Midbrain (tissue), 1 donor: ENCODE measurements around the gene SDK1.

Source experiments
- DNase-seq: peaks from one replicate; lab custom pipeline; 2025; lab: John Stamatoyannopoulos, UW

Gene SDK1

DNA sequence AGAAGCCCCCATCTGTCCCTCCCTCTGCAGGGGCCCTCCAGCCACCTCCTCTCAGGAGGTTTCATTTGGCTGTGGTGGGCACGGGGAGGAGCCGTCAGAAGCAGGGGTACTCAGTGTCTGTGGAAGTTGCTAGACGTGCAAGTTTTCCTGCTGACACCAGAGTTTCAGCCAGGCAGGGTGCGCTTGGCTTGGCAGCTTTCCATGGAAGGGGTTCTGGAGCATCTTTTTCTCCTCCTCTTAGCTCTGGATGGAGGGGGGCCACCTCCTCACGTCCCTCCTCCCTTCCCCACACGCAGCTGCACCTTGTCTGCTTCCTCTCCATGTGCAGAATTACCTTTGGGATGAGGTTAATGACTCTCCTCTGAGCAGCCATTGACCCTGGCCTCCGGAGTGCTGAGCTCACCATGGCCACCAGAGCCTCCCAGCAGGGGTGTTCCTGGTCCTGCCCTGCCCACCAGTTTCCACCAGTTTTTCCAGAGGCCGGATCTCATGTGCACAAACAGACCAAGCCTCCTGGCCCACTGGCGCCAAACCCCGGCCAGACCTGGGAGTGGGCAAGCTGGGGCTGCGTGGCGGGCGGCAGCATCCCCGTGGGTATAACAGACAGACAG, 801.3 kb downstream of the SDK1 start:
- DNase-seq, result no peak

DNA sequence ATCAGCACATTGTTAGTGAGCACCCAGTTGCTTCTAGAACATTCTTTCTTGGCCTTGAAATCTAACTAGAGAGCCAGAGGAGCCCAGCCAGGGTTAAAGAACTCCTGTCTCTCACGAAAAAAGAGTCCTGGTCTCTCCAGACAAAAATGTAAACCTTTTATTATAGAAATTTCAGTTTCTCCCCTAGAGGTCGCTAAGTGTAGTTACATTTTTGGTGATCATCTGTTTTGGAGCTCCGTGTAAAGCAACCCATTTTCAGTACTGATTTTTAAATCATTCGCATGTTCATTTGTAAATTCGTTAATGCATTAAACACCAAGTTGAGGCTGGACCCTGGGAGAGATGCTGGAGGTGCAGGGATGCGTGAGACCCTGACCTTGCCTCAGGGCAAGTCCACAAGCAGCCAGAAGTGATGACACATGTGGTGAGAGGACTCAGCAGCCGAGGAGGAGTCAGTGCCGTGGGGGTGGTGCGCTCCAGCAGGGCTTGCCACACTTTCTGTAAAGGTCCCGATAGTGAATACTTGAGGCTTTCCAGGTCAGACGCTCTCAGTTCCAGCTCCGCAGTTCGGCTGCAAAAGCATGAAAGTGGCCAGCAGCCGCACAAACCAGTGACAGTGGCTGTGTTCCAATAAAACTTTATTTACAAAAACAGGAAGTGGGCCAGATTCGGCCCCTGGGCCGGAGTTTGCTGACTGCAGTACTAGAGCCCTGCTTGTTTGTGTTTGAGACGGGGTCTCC, 802.5 kb downstream of the SDK1 start:
- no peak for DNase-seq

DNA sequence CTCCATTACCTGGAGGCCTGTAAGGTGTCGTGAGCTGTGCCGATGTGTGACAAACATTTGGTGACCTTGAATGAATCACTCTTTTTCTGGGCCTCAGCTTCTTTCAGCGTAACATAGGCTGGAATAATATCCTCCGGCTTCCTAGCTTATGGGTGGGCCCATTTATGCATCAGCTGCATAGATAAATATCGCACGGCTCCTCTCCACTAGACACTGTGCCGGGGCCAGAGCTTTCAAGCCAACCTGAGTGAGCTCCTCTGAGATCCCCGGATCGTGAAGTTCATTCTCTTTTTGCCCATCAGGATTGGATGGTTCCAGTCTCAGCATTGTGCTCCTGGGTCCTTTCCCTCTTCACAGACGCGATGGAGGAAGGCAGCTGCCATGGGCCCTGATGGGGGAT, 806.8 kb downstream of the SDK1 start:
- DNase-seq, result no peak

DNA sequence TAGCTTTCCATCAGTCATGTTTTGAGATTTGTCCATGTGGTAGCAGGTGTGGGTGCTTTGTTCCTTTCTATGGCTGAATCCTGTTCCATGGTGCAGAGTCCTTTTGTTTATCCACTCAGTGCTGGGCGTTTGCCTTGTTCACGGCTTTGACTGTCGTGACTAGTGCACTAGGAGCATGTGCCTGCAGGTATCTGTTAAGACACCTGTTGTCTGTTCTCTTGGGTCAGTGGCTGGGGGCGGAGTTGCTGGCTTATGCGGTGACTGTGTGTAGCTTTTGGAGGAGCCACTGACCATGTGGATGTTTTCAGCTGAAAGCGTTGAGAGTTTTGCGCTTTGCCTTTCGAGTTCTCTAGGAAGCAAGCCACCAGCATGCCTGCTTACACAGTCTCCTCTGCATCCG, 807.9 kb downstream of the SDK1 start:
- DNase-seq, result no peak

DNA sequence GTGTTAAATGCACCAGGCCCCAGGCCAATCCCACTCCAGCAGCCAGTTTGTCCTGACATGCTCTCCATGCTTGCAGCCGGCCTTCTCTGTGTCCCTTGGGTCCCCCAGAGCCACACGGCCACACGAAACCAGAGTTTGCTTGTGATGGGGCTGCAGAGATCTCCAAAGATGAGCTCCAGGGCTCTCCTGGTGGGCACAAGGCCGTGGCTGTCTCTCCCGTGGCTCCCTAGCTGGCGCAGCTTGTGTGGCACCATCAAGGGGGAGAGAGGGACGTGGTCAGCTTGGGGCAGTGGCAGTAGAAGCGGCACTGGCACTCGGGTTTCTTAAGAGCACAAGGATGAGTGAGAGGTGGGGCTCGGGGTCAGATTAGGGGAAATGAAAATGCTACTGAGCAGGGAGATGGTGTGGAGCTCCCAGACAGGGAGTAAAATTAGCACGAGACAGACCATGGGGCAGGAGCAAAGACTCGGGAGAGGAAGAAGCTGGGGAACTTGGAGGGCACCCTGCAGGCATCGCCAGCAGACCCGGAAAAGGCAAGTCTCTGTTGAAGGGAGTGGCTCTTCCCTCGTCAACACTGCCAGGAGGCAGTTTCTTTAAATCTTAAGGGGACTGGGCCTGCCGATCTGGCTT, 808.5 kb downstream of the SDK1 start:
- DNase-seq, result peak; percentile 29

DNA sequence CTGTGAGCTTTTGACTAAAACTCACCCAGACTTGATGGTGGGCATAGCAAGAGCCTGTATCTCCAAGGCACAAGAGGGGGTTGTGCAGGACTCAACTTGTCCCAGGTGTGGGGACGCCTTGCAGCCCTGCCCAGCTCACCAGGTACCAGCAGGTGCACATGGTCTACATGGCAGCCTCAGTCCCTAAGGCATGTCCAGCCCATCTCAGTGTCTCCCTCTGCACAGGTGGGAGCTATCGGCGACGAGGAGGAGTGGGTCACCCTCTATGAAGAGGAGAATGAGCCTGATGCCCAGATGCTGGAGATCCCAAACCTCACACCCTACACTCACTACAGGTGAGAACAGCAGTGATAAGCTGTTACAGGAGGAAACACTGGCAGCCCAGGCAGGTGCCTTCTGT, 809.4 kb downstream of the SDK1 start:
- no peak for DNase-seq

DNA sequence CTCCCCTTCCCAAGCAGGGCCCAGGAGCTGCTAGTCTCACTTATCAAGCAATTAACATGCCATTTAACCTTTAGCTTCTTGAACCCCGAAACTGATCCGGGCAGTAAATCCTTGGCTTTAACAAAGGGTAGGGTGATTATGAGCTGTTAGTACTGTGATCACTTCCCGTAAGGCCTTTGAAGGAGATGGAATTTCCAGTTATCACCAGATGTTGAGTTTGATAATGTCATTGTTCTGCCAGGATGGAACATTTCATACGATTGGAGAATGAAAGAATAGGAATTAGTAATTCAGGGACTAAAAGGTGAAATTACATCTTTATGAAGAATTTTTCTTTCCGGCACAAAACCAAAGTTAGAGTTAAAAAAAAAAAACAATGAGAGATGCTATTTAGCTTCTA, 810.1 kb downstream of the SDK1 start:
- DNase-seq, result no peak

DNA sequence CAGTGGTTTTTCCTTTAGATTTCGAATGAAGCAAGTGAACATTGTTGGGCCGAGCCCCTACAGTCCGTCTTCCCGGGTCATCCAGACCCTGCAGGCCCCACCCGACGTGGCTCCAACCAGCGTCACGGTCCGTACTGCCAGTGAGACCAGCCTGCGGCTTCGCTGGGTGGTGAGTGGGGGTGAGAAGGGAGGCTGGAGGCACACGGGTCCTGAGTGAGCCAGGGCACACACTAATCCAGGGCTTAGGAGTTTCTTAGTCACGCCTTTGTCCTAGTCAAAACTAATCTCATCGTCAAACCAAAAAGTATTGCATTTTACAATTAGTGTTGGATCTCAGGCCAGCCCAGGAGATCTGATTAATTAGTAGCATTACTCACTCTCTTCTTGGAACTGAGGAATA, 812.2 kb downstream of the SDK1 start:
- DNase-seq, result no peak

DNA sequence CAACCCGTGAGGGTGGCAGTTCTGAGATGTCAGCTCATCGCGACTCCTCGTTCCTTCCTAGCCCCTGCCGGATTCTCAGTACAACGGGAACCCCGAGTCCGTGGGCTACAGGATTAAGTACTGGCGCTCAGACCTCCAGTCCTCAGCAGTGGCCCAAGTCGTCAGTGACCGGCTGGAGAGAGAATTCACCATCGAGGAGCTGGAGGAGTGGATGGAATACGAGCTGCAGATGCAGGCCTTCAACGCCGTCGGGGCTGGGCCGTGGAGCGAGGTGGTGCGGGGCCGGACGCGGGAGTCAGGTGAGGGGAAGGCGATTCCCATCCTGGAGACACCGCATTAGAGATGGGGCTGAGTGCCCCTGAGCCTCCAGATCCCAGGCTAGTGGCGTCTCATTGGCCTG, 812.9 kb downstream of the SDK1 start:
- no peak for DNase-seq

DNA sequence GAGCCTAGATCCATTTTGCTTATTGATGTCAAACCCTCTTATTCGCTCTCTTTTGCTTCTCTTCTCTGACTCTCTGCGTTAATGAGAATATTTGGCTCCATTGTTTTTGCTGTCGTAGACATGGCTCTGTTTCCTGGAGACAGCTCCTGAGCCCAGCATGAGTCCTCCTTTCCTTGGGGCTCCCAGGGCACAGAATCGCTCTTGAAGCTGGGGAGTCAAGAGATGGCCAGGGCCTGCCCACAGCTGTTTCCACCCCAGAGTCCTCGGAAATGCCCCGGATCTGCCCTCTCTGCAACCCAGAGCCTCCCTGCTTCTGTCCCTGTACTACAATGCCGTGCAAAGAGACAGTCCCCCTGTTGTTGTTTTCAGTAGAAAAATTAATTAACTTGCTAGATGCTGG, 814.4 kb downstream of the SDK1 start:
- DNase-seq, result no peak

DNA sequence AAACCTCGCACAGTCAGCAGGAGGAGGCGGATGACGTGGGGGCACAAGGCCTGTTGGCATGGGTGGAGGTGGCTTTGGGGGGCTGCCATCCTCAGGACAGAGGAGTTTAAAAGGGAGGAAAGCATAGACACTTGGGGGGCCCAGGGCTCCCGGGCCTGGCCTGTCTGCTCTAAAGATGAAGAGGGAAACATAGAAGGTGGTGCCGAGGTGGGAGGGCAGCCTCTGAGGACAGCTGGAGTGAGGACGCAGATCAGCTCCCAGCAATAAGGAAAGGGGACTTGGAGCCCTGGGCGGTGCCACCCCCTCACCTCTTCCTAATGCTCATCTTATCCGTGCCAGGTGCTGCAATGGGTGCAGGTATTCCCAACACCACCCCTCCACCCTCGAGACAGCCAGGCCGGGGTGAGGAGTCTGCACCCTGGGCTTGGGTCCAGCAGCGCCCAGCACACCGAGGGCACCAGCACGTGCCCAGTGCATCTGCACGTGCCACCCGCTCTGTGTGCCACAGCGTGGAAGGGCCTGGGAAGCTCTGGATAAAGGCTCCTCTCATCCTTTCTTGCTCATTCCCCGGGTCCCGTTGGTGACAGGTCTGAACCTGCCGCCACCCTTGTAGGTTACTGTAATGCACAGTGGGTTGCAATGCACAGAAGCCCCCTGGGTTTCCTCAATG, 815.0 kb downstream of the SDK1 start:
- no peak for DNase-seq

DNA sequence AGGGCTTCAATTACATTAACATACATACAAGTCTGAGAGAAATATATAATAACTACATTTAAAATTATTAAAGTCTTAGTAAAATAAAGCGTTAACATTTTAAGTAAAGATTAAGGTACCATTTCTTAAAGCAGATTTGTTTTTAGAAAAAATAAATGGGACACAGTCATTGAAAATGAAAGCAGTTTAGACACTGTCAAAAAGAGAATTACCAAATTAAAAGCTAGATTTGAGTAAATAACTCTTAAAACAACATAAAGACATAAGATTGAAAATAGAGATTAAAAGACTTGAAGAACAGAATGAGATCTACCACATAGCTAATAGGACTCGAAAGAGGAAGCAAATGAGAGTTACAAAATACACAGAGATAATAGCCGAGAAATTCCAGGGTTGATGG, 818.8 kb downstream of the SDK1 start:
- no peak for DNase-seq

DNA sequence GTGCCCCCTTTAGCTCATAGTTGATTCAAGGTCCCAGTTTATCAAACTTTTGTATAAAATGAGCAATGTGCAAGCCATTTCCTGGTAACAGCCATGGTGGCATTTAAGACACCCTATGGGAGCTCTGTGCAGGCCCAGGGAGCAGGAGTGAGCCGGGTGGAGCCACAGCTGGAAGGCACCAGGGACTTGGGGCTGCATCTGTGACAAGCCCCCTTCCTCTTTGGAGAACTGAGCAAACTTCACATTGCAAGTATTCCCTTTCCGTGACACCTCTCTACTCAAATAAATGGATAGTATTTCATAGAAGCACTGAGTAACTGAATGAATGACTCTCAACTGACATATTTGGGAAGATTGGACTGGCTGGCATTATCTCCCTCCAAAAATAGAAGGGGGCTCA, 822.3 kb downstream of the SDK1 start:
- DNase-seq, result no peak

DNA sequence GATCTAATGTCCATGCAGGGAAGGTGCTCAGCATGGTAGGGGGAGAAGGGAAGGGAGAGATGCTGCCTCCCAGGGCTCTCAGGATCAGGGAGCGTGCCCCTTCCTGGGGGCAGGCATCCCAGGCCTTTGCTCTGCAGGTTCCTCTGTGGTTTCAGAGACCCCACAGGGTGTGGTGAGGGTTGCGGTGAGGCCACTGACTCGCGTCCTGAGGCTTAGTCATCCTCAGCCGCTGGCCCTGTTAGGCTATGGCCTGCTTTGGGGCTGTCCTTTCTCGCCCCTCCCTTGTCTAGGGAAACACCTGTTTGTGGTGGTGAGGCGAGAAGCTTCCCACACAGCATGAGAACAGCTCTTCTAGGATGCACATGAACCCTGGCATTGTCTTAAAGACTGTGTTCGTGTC, 822.8 kb downstream of the SDK1 start:
- no peak for DNase-seq

DNA sequence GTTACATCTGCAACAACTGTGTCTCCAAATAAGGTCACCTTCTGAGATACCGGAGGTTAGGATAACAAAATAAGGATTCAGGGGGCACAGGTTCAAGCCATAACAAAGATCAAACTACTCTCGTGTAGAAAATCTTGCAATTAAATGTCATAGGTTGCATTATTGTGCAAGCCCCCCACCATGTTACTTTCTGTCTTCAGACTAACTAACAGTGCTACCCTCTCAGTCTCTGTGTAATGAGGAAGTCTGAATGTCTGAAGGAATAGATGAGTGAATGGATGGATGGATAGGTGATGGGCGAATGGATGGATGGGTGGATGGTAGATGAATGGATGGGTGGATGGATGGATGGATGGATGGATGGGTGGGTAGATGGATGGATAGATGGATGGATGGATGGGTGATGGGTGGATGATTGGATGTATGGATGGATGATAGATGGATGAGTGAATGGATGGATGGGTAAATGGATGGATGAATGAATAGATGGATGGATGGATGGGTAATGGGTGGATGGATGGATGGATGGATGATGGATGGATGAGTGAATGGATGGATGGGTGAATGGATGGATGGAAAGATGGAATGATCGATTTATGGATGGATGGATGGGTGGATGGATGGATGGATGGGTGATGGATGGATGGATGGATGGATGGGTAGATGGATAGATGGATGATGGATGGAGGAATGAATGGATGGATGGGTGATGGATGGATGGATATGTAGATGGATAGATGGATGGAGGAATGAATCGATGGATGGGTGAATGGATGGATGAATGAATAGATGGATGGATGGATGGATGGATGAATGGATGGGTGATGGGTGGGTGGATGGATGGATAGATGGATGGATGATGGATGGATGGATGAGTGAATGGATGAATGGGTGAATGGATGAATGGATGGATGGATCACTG, 823.8 kb downstream of the SDK1 start:
- DNase-seq, result no peak

DNA sequence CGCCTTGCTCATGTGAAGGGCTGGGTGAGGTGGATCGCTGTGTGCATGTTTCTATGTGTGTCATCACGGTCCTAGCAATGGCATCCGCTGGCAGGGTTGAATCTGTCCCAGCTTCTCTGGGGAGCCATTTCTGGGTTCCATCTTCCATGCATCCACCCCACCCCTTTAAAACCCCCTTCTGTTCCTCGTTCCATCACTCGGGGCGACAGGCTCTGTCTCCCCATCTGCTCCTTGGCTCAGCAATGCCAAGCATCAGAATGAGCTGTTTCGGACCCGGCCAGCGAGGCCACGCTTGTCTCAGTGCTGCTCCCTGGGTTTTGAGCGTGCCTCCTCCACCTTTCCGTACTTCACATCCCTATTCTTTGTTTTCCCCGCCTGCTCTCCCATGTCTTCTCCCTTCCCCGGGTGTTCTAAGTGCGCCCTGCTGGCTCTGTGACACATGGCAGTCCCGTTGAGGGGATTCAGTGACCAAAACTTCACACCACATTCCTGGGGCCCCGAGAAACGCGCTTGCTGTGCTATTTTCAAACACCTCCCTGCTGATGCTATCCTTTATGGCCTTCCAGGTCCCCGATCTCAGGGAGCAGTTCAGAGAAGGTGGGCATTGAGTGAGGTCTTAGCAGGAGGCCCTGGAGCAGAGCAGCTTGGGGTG, 827.0 kb downstream of the SDK1 start:
- no peak for DNase-seq

DNA sequence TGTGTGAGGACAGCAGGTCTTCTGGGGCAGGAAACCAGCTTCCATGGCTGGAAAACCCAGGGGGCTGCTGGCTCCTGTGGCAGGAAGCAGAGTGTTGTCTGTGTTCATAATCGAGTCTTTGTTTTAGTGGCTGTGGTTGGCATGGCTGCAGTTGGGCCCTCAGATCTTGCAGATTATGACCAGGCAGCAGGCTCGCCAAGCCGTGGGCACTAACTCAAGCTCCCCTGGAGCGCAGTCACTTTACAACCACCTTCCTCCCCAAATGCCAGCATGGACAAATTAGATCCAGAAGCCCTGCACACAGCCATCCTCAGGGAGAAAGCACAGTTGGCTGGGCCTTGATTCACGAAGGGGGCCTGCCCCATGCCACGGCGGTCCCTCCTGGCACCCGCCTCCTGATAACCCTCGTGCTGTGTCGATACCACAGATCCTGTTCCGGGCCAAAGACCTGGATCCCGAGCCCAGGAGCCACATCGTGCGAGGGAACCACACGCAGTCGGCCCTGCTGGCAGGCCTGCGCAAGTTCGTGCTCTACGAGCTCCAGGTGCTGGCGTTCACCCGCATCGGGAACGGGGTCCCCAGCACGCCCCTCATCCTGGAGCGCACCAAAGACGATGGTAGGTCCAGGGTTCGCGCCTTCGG, 828.5 kb downstream of the SDK1 start:
- DNase-seq, result peak; percentile 44

DNA sequence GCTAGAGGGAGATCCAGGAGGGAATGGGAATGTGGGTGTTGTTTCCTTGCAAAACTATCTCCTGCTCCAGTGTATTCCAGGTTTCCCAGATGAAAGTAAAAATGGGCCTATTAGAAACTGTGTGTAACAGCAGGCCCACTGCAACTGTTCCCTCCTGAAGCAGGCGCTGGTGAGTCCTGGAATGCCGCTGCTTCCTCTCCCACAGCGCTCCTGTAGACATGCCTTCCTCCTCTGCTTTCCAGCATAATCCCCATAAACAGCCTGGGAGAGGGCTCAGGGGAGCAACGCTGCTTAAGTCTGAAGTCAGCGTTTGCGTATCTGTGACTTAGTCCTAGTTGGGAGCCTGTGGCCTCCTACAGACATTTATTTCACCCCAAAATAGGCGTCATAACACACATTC, 830.0 kb downstream of the SDK1 start:
- DNase-seq, result no peak

DNA sequence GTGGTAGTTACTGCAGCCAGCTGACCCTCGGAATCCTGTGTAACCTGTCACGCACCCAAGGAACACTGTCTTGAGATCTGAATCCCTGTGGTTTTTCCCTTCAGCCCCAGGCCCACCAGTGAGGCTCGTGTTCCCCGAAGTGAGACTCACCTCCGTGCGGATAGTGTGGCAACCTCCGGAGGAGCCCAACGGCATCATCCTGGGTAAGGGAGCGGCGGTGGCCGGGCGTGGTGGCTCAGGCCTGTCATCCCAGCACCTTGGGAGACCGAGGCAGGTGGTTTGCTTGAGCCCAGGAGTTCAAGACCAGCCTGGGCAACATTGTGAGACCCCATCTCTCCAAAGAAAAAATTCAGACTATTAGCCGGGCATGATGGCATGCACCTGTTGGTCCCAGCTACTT, 831.2 kb downstream of the SDK1 start:
- DNase-seq, result no peak

DNA sequence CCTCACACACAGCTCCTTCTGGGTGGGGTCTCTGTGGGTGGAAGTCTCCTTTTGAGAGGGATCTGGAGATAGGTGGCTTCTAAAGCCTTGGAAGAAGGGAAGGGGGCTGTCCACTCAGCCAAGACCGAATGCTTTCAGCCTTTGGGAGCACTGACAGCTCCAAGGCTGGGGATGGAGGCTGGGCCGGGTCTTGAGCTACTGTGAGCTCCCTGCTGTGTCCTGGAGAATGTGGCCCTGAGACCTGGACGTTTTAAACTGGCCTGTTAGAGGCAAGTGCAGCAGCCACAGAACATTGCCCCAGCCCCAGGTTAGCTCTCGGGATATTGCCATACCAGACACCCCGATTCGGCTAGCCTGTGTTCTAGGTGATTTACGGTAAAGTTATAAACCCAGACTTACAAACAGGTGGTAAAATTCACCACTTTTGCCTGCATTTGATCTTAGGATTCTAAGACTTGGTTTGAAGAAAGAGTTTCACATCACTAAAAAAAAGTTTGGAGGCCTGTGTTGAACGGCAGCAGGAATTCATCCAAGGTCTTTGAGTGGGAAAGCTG, 832.5 kb downstream of the SDK1 start:
- no peak for DNase-seq

DNA sequence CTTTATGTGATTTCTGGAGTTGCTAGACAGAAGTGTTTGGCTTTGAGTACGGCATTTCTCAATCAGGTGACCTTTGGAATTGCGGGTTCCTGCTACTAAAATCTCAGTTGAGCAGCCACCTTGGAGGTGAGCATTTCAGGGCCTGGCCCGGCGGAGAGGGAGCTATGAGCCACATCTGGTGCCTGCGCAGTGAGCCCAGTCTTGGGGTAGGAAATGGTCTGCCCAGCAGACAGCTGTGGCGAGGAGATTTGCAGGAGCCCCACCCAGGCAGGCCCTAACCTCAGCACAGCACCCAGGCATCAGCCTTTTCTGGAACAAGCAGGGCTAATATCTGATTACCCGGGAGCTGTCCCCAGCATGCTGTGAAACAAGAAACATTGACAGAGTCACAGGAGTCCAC, 833.2 kb downstream of the SDK1 start:
- no peak for DNase-seq
